GM23338 (cell line): ENCODE measurements around the gene CCDC194. TPM values are rescaled to one million over a fixed set of nuclear protein-coding genes. Genes with fewer than 3 reads are reported as not detected.

Source experiments
- ATAC-seq: fragments of 200-7000 bp; cut with Tn5 transposase; 3 replicates; pipeline ENCODE4 v1.9.1; 2020
- DNase-seq: peaks from one replicate; pipeline ENCODE4 v3.0.0-alpha.2; 2015; ENCODE audit warnings: low spot score
- H2AFZ ChIP-seq: fragments of 200-600 bp; sonication (generic); 2 replicates; pipeline ENCODE4 v1.8.0; 2016; ENCODE audit warnings: antibody characterized with exemption, mild to moderate bottlenecking, moderate library complexity
- H3F3A ChIP-seq: fragments of 200-600 bp; sonication (generic); replicated peaks from 2 replicates; pipeline ENCODE4 v1.8.0; 2017; ENCODE audit warnings: antibody characterized with exemption, mixed run types, low read depth
- H3K27ac ChIP-seq: fragments of 200-600 bp; sonication (generic); 2 replicates; pipeline ENCODE4 v1.6.1; 2016; ENCODE audit warnings: low read depth
- H3K27me3 ChIP-seq: fragments of 200-600 bp; sonication (generic); 2 replicates; pipeline ENCODE4 v1.8.0; 2016; ENCODE audit warnings: mild to moderate bottlenecking, mixed run types, moderate library complexity; ENCODE audit not compliant: insufficient read depth
- H3K36me3 ChIP-seq: fragments of 200-600 bp; sonication (generic); 2 replicates; pipeline ENCODE4 v1.8.0; 2016; ENCODE audit warnings: mild to moderate bottlenecking; ENCODE audit not compliant: insufficient read depth
- H3K4me1 ChIP-seq: fragments of 200-600 bp; sonication (generic); 2 replicates; pipeline ENCODE4 v1.8.0; 2016; ENCODE audit warnings: mild to moderate bottlenecking, moderate library complexity; ENCODE audit not compliant: insufficient read depth
- H3K4me2 ChIP-seq: fragments of 200-600 bp; sonication (generic); 2 replicates; pipeline ENCODE4 v1.7.1; 2017; ENCODE audit warnings: mixed run types
- H3K4me3 ChIP-seq: fragments of 200-600 bp; sonication (generic); 2 replicates; pipeline ENCODE4 v1.6.1; 2016; ENCODE audit warnings: mixed run types
- H3K79me2 ChIP-seq: fragments of 200-600 bp; sonication (generic); replicated peaks from 2 replicates; pipeline ENCODE4 v1.8.0; 2017; ENCODE audit warnings: mild to moderate bottlenecking; ENCODE audit not compliant: insufficient read depth
- H3K9me2 ChIP-seq: fragments of 200-600 bp; sonication (generic); 2 replicates; pipeline ENCODE4 v1.8.0; 2017; ENCODE audit not compliant: insufficient read depth
- H4K20me1 ChIP-seq: fragments of 200-600 bp; sonication (generic); replicated peaks from 2 replicates; pipeline ENCODE4 v1.8.0; 2017; ENCODE audit warnings: mild to moderate bottlenecking; ENCODE audit not compliant: insufficient read depth
- H3K27ac Mint-ChIP-seq: 2 replicates; pipeline ENCODE4 v1.8.0; 2020; ENCODE audit warnings: inconsistent platforms, mild to moderate bottlenecking, moderate library complexity, mixed read lengths
- H3K27me3 Mint-ChIP-seq: 3 replicates; pipeline ENCODE4 v1.8.0; 2022; ENCODE audit warnings: low read depth, mild to moderate bottlenecking, moderate library complexity, mixed read lengths, inconsistent platforms; ENCODE audit not compliant: insufficient read depth, poor library complexity
- H3K36me3 Mint-ChIP-seq: 3 replicates; pipeline ENCODE4 v1.8.0; 2021; ENCODE audit warnings: low read depth, mild to moderate bottlenecking, inconsistent platforms, moderate library complexity, mixed read lengths
- H3K4me1 Mint-ChIP-seq: 3 replicates; pipeline ENCODE4 v1.8.0; 2020; ENCODE audit warnings: mild to moderate bottlenecking, inconsistent platforms, mixed read lengths
- H3K4me3 Mint-ChIP-seq: 3 replicates; pipeline ENCODE4 v1.8.0; 2021; ENCODE audit warnings: moderate library complexity, mild to moderate bottlenecking, inconsistent platforms, mixed read lengths
- H3K9me3 Mint-ChIP-seq: 3 replicates; pipeline ENCODE4 v1.8.0; 2020; ENCODE audit warnings: moderate library complexity, mild to moderate bottlenecking, inconsistent platforms, mixed read lengths
- CREB1 ChIP-seq: fragments of 250-450 bp; sonication (Bioruptor Pico); IDR thresholded peaks from 2 replicates; pipeline ENCODE4 v1.5.0; 2020; ENCODE audit warnings: low read depth, mild to moderate bottlenecking, moderate library complexity
- CTCF ChIP-seq, 2 experiments: fragments of 200-600 bp in 1 of 2; sonication (generic) in 1 of 2; conservative IDR thresholded peaks; 2 replicates each; pipeline versions ENCODE4 v1.5.1 to v1.6.1; 2016 to 2017; ENCODE audit warnings: antibody characterized with exemption in 2 of 2, low read depth in 2 of 2, mild to moderate bottlenecking in 2 of 2, moderate library complexity in 1 of 2
- EZH2phosphoT487 ChIP-seq: fragments of 200-600 bp; sonication (generic); IDR thresholded peaks from one replicate; pipeline ENCODE4 v1.8.1; 2018; ENCODE audit warnings: antibody characterized with exemption; ENCODE audit not compliant: unreplicated experiment
- STAT1 ChIP-seq: IDR thresholded peaks from one replicate; pipeline ENCODE4 v1.6.1; 2016; ENCODE audit warnings: antibody characterized with exemption; ENCODE audit not compliant: unreplicated experiment
- ZNF114 ChIP-seq: fragments of 250-450 bp; sonication (Bioruptor Pico); IDR thresholded peaks from 2 replicates; pipeline ENCODE4 v1.5.0; 2020; ENCODE audit warnings: mild to moderate bottlenecking, moderate library complexity
- ZNF331 ChIP-seq: fragments of 250-450 bp; sonication (Bioruptor Pico); IDR thresholded peaks from 2 replicates; pipeline ENCODE4 v1.5.0; 2020; ENCODE audit warnings: low read depth, mild to moderate bottlenecking, moderate library complexity
- ZNF462 ChIP-seq: fragments of 250-450 bp; sonication (Bioruptor Pico); IDR thresholded peaks from 2 replicates; pipeline ENCODE4 v1.5.0; 2020; ENCODE audit warnings: mild to moderate bottlenecking, moderate library complexity
- polyA plus RNA-seq: library from polyadenylated mRNA; unstranded; fragments of >200 nt; fragmentation: Nextera tagmentation; extraction: Ambion mirVana; gene quantifications from 2 replicates; pipeline ENCODE4 v1.2.1, GENCODE V29; 2016
- total RNA-seq: library from RNA; depleted of rRNA; stranded (reverse); fragments of >200 nt; shearing (Covaris generic); gene quantifications from 2 replicates; pipeline ENCODE4 v1.2.3, GENCODE V29; 2014

The CCDC194 gene
- total and polyA plus RNA-seq, 2 experiments from 2014 or later: 0.49 TPM; not detected in 1

DNA sequence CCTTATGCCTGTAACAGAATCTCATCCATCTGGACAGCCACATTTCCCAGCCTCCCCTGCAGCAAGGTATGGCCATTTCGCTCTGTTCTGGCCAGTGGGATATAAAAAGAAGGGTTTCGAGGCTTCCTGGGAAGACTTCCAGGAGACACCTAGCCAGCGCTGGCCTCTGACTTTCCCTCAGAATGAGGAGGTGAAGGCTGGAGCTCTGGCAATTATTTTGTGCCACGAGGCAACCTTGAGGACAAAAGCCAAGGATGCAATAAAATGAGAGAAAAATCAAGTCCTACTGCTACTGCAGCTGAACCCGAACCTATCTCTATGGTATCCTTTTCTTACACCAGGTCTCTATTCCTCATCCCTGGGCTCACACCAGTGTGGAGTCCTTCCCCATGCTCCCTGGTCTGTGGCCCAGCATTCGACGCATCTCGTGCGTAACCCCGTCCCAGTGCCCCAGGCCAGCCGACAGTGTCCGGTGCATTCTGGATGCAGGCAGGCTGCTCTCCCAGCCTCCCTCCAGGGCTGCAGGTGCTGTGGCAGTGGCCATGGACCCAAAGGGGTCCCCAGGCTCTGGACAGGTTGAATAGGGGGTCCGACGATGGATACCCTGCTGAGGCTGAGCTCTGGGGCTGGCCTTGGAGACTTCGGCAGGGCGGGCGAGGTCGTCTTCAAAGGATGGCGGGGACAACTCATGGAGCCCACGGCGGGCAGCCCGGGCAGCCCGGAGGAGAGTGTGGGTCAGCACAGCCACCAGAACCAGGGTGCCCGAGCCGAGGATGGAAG is 42.3 kb upstream of the CCDC194 start:
- DNase-seq: no peak
- Histone ChIP-seq H2AFZ (no peak overlapping the region), H3K27ac (no peak overlapping the region), H3K9me2 (no peaks in the 10 kb centered on the region), H4K20me1 (no peaks in the 10 kb centered on the region), H3K27me3 (no peaks in the 10 kb centered on the region), H3F3A (no peaks in the 10 kb centered on the region), H3K4me3 (no peak overlapping the region), H3K4me2 (no peak overlapping the region), H3K79me2 (no peaks in the 10 kb centered on the region), H3K4me1 (no peaks in the 10 kb centered on the region), H3K36me3 (no peaks in the 10 kb centered on the region)
- H3K9me3 Mint-ChIP-seq: peaks cover under 1% of the 10 kb centered on the region; the same call in 2 of the 3 replicates
- no peak overlapping the region for H3K4me3 Mint-ChIP-seq
- H3K27me3 Mint-ChIP-seq: peaks cover 11% of the 10 kb centered on the region
- no peak overlapping the region for H3K27ac Mint-ChIP-seq
- no peaks in the 10 kb centered on the region for H3K4me1 Mint-ChIP-seq
- TF ChIP-seq EZH2phosphoT487: no peak
- TF ChIP-seq ZNF114 (CRISPR knock-in tag): no peak
- no peak for TF ChIP-seq STAT1
- no peak for TF ChIP-seq ZNF462 (CRISPR knock-in tag)
- no peak for TF ChIP-seq CREB1
- no peak for TF ChIP-seq CTCF (conservative IDR thresholded peaks at IDR 0.05; ENCODE audit: low read depth in 2 of 2)
- no peak for TF ChIP-seq ZNF331 (CRISPR knock-in tag)
- no peak for ATAC-seq
- H3K36me3 Mint-ChIP-seq: no peaks in the 10 kb centered on the region
